NCI-H748 (cell line): ENCODE measurements around the gene S100A4.
"Not testable (repeated sequence)": the region's sequence is repeated elsewhere in the genome, so short reads cannot be mapped to it uniquely, and the experiment has no call there.

Source experiments
- DNase-seq: peaks from one replicate; lab custom pipeline; 2025; ENCODE audit not compliant: unreplicated experiment; lab: John Stamatoyannopoulos, UW

Gene S100A4

GRCh38 chr1:153535242-153536011, 10.2 kb downstream of the S100A4 start, which contains the start of gene S100A6:
TSS of gene S100A6 (minus strand) at chr1:153535991. CDS start at chr1:153535339, 652 bp downstream.
- DNase-seq, result no peak

- DNase-seq, result no peak
Measured at GRCh38 chr1:153534925-153535241, 10.7 kb downstream of the S100A4 start.

GRCh38 chr1:153534226-153534924, 11.2 kb downstream of the S100A4 start:
- no peak for DNase-seq

GRCh38 chr1:153533689-153534201, 11.9 kb downstream of the S100A4 start:
- peak; percentile 27 for DNase-seq

GRCh38 chr1:153532769-153533599, 12.6 kb downstream of the S100A4 start:
- peak; percentile 93 for DNase-seq

GRCh38 chr1:153532181-153532580, 13.4 kb downstream of the S100A4 start:
- peak; percentile 41 for DNase-seq

- no peak for DNase-seq
Measured at GRCh38 chr1:153531638-153532037, 14.0 kb downstream of the S100A4 start.

GRCh38 chr1:153527683-153528040, 17.9 kb downstream of the S100A4 start:
- DNase-seq, result no peak

- DNase-seq, result no peak
Measured at GRCh38 chr1:153527023-153527682, 18.5 kb downstream of the S100A4 start.

- DNase-seq, result no peak
Measured at GRCh38 chr1:153526132-153526543, 19.5 kb downstream of the S100A4 start.

- DNase-seq, result no peak
Measured at GRCh38 chr1:153525088-153525728, 20.4 kb downstream of the S100A4 start.

- not testable (repeated sequence) for DNase-seq
Measured at GRCh38 chr1:153522353-153523048, 23.1 kb downstream of the S100A4 start.

- not testable (repeated sequence) for DNase-seq
Measured at GRCh38 chr1:153521808-153522207, 23.8 kb downstream of the S100A4 start.

GRCh38 chr1:153520818-153521476, 24.7 kb downstream of the S100A4 start:
- no peak for DNase-seq

- DNase-seq, result not testable (repeated sequence)
Measured at GRCh38 chr1:153520137-153520691, 25.4 kb downstream of the S100A4 start.

- no peak for DNase-seq
Measured at GRCh38 chr1:153519242-153519641, 26.4 kb downstream of the S100A4 start.

GRCh38 chr1:153515504-153516394, 29.9 kb downstream of the S100A4 start:
- peak; percentile 16 for DNase-seq

- no peak for DNase-seq
Measured at GRCh38 chr1:153513666-153514065, 31.9 kb downstream of the S100A4 start.
